AG04449 (cell line): ENCODE measurements around the gene NEO1.

Source experiments
- CTCF ChIA-PET: fragments of 350-600 bp; formaldehyde crosslinking; extraction: SDS; loops from one replicate; lab custom pipeline; 2021; ENCODE audit warnings: antibody characterized with exemption; lab: Yijun Ruan, JAX
- POLR2A ChIA-PET: fragments of 400-600, 350-600 bp; formaldehyde crosslinking; extraction: SDS; loops from one replicate; lab custom pipeline; 2020; ENCODE audit warnings: antibody characterized with exemption, inconsistent platforms; lab: Yijun Ruan, JAX
- DNase-seq: peaks from one replicate; pipeline ENCODE4 v3.0.0-alpha.2; 2010; ENCODE audit warnings: low read depth, low spot score
- H3K4me3 ChIP-seq: 2 replicates; pipeline ENCODE4 v1.5.1; 2011; ENCODE audit warnings: low read depth, mild to moderate bottlenecking, control low read depth, low read length
- CTCF ChIP-seq: IDR thresholded peaks from one replicate; pipeline ENCODE4 v1.5.1; 2011; ENCODE audit warnings: mild to moderate bottlenecking, moderate library complexity, low read length, control low read depth, inconsistent platforms; ENCODE audit not compliant: insufficient read depth; ENCODE audit errors: missing control alignments

The NEO1 gene, protein sequence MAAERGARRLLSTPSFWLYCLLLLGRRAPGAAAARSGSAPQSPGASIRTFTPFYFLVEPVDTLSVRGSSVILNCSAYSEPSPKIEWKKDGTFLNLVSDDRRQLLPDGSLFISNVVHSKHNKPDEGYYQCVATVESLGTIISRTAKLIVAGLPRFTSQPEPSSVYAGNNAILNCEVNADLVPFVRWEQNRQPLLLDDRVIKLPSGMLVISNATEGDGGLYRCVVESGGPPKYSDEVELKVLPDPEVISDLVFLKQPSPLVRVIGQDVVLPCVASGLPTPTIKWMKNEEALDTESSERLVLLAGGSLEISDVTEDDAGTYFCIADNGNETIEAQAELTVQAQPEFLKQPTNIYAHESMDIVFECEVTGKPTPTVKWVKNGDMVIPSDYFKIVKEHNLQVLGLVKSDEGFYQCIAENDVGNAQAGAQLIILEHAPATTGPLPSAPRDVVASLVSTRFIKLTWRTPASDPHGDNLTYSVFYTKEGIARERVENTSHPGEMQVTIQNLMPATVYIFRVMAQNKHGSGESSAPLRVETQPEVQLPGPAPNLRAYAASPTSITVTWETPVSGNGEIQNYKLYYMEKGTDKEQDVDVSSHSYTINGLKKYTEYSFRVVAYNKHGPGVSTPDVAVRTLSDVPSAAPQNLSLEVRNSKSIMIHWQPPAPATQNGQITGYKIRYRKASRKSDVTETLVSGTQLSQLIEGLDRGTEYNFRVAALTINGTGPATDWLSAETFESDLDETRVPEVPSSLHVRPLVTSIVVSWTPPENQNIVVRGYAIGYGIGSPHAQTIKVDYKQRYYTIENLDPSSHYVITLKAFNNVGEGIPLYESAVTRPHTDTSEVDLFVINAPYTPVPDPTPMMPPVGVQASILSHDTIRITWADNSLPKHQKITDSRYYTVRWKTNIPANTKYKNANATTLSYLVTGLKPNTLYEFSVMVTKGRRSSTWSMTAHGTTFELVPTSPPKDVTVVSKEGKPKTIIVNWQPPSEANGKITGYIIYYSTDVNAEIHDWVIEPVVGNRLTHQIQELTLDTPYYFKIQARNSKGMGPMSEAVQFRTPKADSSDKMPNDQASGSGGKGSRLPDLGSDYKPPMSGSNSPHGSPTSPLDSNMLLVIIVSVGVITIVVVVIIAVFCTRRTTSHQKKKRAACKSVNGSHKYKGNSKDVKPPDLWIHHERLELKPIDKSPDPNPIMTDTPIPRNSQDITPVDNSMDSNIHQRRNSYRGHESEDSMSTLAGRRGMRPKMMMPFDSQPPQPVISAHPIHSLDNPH (N-terminal part only)

DNA sequence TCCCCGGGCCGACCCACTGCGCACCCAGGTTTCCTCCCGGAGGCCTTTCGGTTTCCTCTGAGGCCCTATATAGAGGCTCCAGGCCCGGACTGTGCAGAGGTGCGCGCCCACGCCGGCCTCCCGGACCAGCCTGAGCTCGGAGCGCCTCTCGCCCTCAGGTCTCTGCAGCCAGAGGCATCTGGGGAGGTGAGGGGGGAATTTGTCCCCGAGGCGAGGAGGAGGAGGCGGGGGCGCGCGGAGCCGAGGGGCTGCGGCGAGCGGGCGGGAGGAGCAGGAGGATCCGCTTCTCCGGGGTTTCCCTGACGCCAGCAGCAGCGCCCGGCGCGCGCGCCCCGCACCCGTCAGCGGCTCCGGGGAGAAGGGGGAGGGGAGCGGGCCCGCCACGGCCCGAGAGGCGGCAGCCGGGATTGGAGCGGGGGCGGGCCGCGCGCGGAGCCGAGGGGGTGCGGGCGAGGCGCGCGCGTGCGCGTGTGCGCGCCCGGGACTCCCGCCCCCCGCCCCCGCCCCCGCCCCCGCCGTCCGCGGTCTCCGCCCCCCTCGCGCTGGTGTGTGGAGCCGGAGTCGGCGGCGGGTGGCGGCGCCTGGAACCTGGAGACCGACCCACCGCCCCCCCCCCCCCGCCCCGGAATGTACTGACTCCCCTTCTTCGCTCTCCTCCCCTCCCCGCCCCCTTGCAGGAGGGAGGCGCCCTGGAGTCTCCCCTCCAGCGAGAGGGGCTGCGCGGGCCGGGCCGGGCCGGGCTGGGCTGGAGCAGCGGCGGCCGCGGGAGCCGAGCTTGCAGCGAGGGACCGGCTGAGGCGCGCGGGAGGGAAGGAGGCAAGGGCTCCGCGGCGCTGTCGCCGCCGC, at the start of gene NEO1:
Gene NEO1, plus strand, starts transcription at position 657 of the 846 bp plus-strand sequence. CDS start 213 bp downstream, outside the sequence.
- CTCF ChIA-PET = no interaction called here
- no peak for DNase-seq
- TF ChIP-seq CTCF = no peak
- POLR2A ChIA-PET = interaction anchor here (1.4 kb wide), 1 partner anchor 279 kb away, joined by 3 read pairs; no protein-coding TSS in a partner anchor
- H3K4me3 ChIP-seq = peak within 1 kb of the TSS; percentile 71

DNA sequence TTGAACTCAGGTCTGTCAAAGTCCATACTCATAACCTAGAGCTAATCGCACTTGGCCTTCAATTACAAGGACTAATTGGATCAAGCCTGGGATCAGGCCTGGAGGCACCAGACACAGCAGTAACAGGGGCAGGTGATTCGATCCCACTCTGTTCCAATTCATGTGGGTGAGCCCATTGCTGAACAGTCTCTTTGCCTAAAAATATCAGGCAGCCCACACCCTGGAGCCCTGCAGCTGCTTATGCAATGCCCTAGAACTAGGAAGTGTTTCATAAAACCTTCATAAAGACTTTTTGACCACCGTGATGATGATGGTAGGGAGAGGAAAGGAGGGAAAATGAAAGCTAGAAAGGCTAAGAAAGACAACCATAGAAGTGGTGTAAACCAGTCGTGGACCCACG, 47.8 kb upstream of the NEO1 start:
- CTCF ChIA-PET = no interaction called here
- DNase-seq = no peak
- H3K4me3 ChIP-seq = no peak overlapping the region
- TF ChIP-seq CTCF = no peak
- POLR2A ChIA-PET = no interaction called here

GRCh38 chr15:73005032-73005431, 47.2 kb upstream of the NEO1 start:
- POLR2A ChIA-PET = no interaction called here
- no peak for DNase-seq
- no peak overlapping the region for H3K4me3 ChIP-seq
- TF ChIP-seq CTCF = no peak
- CTCF ChIA-PET = no interaction called here

DNA sequence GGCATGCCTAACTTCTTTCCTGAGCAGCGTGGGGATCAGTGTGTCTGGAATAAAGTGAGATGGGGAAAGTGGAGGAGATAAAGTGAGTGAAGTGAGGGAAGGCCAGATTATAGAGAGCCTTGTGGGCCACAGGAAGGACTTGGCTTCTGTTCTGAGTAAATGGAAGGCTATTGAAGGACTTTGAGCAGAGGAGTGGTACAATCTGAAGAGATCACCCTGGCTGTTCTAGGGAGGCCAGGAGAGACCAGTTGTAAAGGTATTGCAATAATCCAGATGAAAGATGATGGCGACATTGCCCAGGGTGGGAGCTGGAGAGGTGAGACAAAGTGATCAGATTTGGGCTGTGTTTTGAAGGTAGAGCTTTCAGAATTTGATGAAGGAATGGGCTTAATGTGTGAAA, 46.8 kb upstream of the NEO1 start:
- no peak overlapping the region for H3K4me3 ChIP-seq
- no peak for TF ChIP-seq CTCF
- ChIA-PET CTCF (no interaction called here), POLR2A (no interaction called here)
- no peak for DNase-seq

DNA sequence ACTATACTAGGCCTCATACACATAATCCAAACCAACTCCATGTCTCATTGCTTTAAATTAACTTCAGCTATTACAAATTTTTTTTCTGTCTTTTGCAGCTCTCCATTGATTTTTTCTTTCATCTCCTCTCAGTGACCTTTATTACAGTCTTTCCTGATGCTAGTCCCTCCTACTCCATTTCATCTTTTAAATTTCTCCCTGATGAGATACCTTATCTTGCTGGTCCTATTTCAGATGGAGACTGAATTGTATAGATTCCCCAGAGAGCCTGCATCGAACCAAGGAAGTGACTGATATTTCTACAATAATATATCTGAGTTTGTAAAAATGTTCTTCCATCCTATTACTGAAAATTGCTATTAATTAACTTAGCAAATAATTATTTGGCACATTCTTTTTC, 45.7 kb upstream of the NEO1 start:
- CTCF ChIA-PET = no interaction called here

More for the DNA sequence above, 45.7 kb upstream of the NEO1 start:
- no peak for TF ChIP-seq CTCF
- no peak overlapping the region for H3K4me3 ChIP-seq
- POLR2A ChIA-PET = no interaction called here
- no peak for DNase-seq
